Cardiac fibroblast (primary cell): ENCODE results near the gene SLC12A7.

Experiments
- DNase-seq, 2 donors: peaks; one replicate each; pipeline versions ENCODE4 v3.0.0 to v3.0.0-alpha.2; 2010; ENCODE audit warnings: low read depth in 2 of 2
- H3K4me3 ChIP-seq, 2 donors: replicated peaks in 1 of 2; 1 replicate in 1 of 2; 2 replicates in 1 of 2; pipeline ENCODE4 v1.5.1; 2011; ENCODE audit warnings: low read depth in 2 of 2, low read length in 2 of 2, mild to moderate bottlenecking in 2 of 2, moderate library complexity in 1 of 2
- TF ChIP-seq, protein P1 (sequence below): IDR thresholded peaks from one replicate; pipeline ENCODE4 v1.5.1; 2011; ENCODE audit warnings: low read depth, mild to moderate bottlenecking, low read length, inconsistent platforms

Gene SLC12A7

DNA sequence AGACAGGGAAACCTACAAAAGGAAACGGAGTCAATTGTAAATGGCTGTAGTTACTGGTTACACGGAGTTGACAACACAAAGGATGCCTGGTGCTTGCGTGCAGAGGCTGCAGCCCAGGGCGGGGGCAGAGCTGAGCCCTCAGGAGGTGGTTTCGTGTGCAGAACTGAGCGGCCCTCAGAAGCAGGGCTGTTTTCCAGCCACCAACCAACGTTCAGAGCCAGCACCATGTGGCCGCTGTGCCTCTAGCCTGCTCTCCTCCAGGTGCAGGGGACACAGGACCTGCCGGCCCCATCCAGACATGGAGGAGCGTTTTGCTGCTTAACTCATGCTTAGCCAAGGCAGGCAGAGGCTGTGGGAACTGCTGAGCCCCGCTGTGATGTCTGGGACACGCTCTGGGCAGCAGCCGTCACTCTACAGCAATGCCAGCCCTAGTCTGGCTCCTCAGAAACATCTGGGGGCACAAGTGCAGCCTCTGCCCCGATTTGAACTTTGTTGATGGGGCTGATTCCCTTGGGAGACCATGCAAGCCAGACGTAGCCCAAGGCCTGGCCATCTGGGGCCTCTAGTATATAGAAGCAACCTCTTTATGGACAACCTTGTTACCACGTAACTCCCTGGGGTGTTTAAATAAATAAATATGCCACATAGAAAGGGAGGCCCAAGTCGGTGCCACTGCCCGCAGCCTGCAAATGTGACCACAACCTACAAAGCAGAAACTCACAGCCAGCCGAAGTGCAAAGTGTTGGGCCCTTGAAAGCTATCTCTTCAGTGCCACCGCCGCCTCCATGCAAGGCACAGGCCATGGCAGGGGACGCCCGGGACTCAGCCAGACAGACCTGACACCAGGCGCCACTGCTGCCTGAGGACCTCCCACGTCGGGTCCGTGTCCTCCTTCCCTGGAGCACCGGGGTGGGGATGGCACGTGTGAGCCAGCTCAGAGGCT, 61.2 kb downstream of the SLC12A7 start:
- DNase-seq = no peak
- H3K4me3 ChIP-seq = no peak overlapping the region
- TF ChIP-seq, protein P1, sequence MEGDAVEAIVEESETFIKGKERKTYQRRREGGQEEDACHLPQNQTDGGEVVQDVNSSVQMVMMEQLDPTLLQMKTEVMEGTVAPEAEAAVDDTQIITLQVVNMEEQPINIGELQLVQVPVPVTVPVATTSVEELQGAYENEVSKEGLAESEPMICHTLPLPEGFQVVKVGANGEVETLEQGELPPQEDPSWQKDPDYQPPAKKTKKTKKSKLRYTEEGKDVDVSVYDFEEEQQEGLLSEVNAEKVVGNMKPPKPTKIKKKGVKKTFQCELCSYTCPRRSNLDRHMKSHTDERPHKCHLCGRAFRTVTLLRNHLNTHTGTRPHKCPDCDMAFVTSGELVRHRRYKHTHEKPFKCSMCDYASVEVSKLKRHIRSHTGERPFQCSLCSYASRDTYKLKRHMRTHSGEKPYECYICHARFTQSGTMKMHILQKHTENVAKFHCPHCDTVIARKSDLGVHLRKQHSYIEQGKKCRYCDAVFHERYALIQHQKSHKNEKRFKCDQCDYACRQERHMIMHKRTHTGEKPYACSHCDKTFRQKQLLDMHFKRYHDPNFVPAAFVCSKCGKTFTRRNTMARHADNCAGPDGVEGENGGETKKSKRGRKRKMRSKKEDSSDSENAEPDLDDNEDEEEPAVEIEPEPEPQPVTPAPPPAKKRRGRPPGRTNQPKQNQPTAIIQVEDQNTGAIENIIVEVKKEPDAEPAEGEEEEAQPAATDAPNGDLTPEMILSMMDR = no peak

DNA sequence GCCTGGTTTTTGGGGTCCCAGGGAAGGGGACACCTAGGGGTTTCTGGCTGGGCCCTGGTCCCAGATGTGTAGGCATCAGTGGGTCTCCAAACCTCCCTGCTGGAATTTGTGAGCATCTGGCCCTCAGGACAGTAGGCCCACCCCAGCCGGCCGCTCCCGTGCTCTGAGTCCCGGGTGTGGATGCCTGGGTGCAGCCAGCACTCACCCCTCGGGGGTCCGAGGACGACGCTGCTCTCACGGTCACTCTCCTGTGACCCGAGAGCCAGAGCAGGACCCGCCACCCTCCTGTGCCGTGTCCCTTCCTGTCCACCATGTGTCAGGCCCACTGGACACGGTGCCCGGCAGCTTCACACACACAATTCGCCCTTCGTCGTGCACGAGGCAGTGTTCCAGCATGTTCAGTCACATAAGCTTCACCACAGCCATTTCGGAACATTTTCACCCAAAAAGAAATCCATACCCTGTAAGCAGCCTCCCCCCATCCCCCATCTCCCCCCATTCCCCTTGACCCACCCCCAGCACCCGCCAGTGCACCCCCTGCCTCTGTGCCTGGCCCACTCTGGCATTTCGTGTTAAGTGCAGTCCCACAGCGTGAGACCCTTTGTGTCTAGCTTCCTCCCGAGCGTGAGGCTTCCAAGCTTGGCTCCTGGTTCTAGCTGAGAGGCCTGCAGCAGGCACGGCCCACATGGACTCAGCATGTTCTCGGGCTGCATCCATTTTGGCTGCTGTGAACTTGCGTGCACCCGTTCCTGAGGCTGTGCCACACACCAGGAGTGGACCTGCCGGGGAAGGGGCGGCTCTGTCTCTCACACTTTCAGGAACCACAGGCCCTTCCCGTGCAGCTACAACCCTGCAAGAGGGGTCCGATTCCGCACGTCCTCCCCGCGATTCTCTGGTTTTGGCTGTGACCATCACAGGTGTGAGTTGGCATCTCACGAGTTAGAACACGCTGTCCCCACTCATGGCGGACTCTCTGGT, 62.7 kb downstream of the SLC12A7 start:
- no peak for DNase-seq
- no peak overlapping the region for H3K4me3 ChIP-seq
- TF ChIP-seq, protein P1 = no peak

DNA sequence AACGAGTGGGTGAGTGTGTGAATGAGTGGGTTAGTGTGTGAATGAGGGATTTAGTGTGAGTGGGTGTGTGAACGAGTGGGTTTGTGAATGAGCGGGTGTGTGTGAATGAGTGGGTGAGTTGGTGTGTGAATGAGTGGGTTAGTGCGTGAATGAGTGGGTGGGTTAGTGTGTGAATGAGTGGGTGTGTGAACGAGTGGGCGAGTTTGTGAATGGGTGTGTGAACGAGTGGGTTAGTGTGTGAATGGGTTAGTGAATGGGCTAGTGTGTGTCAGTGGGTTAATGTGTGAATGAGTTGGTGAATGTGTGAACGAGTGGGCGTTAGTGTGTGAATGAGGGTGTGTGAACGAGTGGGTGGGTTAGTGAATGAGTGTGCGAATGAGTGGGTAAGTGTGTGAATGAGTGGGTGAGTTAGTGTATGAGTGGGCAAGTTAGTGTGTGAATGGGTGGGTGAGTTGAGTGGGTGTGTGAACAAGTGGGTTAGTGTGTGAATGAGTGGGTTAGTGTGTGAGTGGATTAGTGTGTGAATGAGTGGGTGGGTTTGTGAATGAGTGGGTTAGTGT, 63.6 kb downstream of the SLC12A7 start:
- no peak for DNase-seq
- H3K4me3 ChIP-seq = no peak overlapping the region
- TF ChIP-seq, protein P1 = no peak

DNA sequence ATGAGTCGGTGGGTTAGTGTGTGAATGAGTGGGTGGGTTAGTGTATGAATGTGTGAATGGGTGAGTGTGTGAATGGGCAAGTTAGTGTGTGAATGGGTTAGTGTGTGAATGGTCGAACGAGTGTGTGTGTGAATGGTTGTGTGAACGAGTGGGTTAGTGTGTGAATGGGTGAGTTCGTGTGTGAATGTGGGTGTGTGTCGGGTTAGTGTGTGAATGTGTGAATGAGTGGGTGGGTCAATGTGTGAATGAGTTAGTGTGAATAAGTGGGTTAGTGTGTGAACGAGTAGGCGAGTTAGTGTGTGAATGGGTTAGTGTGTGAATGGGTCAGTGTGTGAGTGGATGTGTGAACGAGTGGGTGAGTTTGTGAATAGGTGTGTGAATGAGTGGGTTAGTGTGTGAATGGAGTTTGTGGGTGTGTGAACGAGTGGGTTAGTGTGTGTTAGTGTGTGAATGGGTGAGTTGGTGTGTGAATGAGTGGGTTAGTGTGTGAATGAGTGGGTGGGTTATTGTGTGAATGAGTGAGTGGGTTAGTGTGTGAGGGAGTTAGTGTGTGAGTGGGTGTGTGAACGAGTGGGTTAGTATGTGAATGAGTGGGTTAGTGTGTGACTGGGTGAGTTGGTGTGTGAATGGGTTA, 64.4 kb downstream of the SLC12A7 start:
- no peak for DNase-seq
- H3K4me3 ChIP-seq = no peak overlapping the region
- TF ChIP-seq, protein P1 = no peak

DNA sequence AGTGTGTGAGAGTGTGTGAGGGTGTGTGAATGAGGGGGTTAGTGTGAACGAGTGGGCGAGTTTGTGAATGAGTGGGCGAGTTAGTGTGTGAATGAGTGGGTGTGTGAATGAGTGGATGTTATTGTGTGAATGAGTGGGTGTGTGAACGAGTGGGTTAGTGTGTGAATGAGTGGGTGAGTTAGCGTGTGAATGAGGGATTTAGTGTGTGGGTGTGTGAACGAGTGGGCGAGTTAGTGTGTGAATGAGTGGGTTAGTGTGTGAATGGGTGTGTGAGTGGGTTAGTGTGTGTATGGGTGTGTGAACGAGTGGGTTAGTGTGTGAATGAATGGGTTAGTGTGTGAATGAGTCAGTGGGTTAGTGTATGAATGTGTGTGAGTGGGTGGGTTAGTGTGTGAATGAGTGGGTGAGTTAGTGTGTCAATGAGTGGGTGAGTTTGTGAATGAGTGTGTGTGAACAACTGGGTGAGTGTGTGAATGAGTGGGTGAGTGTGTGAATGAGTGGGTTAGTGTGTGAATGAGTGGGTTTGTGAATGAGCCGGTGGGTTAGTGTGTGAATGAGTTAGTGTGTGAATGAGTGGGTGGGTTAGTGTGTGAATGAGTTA, 65.8 kb downstream of the SLC12A7 start:
- no peak for DNase-seq
- TF ChIP-seq, protein P1 = no peak
- no peak overlapping the region for H3K4me3 ChIP-seq

DNA sequence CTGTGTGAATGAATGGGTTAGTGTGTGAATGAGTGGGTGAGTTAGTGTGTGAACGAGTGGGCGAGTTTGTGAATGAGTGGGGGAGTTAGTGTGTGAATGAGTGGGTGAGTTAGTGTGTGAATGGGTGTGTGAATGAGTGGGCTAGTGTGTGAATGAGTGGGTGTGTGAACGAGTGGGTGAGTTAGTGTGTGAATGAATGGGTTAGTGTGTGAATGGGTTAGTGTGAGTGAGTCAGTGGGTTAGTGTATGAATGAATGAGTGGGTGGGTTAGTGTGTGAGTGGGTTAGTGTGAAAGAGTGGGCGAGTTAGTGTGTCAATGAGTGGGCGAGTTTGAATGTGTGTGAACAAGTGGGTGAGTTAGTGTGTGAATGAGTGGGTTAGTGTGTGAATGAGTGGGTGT, 67.7 kb downstream of the SLC12A7 start:
- TF ChIP-seq, protein P1 = no peak
- no peak overlapping the region for H3K4me3 ChIP-seq
- DNase-seq = no peak
